CD4-positive, alpha-beta T cell (primary cell): ENCODE measurements around the gene CCR1. TPM values are rescaled to one million over a fixed set of nuclear protein-coding genes. Genes with fewer than 3 reads are reported as not detected.

ENCODE experiments used
- ATAC-seq: fragments of 200-7000 bp; cut with Tn5 transposase; one replicate; pipeline ENCODE4 v1.10.0; 2022; ENCODE audit warnings: mild to moderate bottlenecking; ENCODE audit not compliant: poor library complexity
- CTCF ChIA-PET: fragments of 350-600 bp; sonication (Branson Sonifier 250); formaldehyde crosslinking; loops from one replicate; lab custom pipeline; 2021; ENCODE audit warnings: antibody characterized with exemption, inconsistent platforms; lab: Charles Lee
- POLR2A ChIA-PET: fragments of 350-600 bp; sonication (Branson Sonifier 250); formaldehyde crosslinking; loops from one replicate; lab custom pipeline; 2021; ENCODE audit warnings: antibody characterized with exemption, inconsistent platforms; lab: Charles Lee
- DNase-seq, 14 experiments: peaks; one replicate each; pipeline ENCODE4 v3.0.0-alpha.2; 2013 to 2020; ENCODE audit warnings: mixed read lengths in 2 of 14
- H3K27ac ChIP-seq, 2 donors: one replicate each; pipeline versions ENCODE4 v1.5.1 to v1.7.0; 2013; ENCODE audit warnings: low read length in 2 of 2, low read depth in 1 of 2, mild to moderate bottlenecking in 1 of 2
- H3K27me3 ChIP-seq, 2 experiments: 1 replicate in 1 of 2; 2 replicates in 1 of 2; pipeline versions ENCODE4 v1.6.1 to v1.7.0; 2013; ENCODE audit warnings: low read length in 2 of 2, control low read depth in 1 of 2, mild to moderate bottlenecking in 1 of 2, moderate library complexity in 1 of 2; ENCODE audit not compliant: insufficient read depth in 2 of 2, control insufficient read depth in 1 of 2
- H3K36me3 ChIP-seq: one replicate; pipeline ENCODE4 v1.6.1; 2013; ENCODE audit warnings: low read length, control low read depth; ENCODE audit not compliant: insufficient read depth
- H3K4me1 ChIP-seq: one replicate; pipeline ENCODE4 v1.6.1; 2013; ENCODE audit warnings: low read length, control low read depth; ENCODE audit not compliant: insufficient read depth
- H3K4me3 ChIP-seq: one replicate; pipeline ENCODE4 v1.5.1; 2013; ENCODE audit warnings: mild to moderate bottlenecking, low read length, moderate library complexity
- H3K9me3 ChIP-seq, 2 experiments: 1 replicate in 1 of 2; 2 replicates in 1 of 2; pipeline versions ENCODE4 v1.6.1 to v1.7.0; 2013; ENCODE audit warnings: low read length in 2 of 2, mild to moderate bottlenecking in 2 of 2, control low read depth in 1 of 2, moderate library complexity in 1 of 2; ENCODE audit not compliant: control insufficient read depth in 1 of 2, insufficient read depth in 1 of 2
- H3K27ac Mint-ChIP-seq: one replicate; pipeline ENCODE4 v1.8.0; 2020; ENCODE audit warnings: mixed read lengths
- H3K27me3 Mint-ChIP-seq: one replicate; pipeline ENCODE4 v1.8.0; 2021; ENCODE audit warnings: mixed read lengths
- H3K36me3 Mint-ChIP-seq: one replicate; pipeline ENCODE4 v1.8.0; 2021; ENCODE audit warnings: low read depth, mixed read lengths
- H3K4me1 Mint-ChIP-seq: one replicate; pipeline ENCODE4 v1.8.0; 2021; ENCODE audit warnings: low read depth, mixed read lengths
- H3K4me3 Mint-ChIP-seq: one replicate; pipeline ENCODE4 v1.8.0; 2020; ENCODE audit warnings: mild to moderate bottlenecking, mixed read lengths
- H3K9me3 Mint-ChIP-seq: one replicate; pipeline ENCODE4 v1.8.0; 2020; ENCODE audit warnings: mixed read lengths
- intact Hi-C, 2 experiments: fragments of 100-400 bp; cut with DNase I in 1 of 2; cut with micrococcal nuclease in 1 of 2; formaldehyde crosslinking; loops; one replicate each; pipeline versions ENCODE4 v1.15.1 to v1.9.0; 2023 to 2025; cut with DNase I, micrococcal nuclease
- total RNA-seq, 174 experiments: library from RNA in 2 of 174; stranded (reverse) in 2 of 174; gene quantifications; one replicate each; pipeline ENCODE4 v1.2.3 and lab custom pipeline; 2021 to 2026
- TF ChIP-seq, protein P1 (sequence below): fragments of 200-600 bp; IDR thresholded peaks from one replicate; pipeline ENCODE4 v1.8.0; 2022; ENCODE audit warnings: antibody characterized with exemption, mild to moderate bottlenecking

The CCR1 gene
- total RNA-seq, 2 experiments from 2014 or later, result 0.34 to 0.38 TPM

DNA sequence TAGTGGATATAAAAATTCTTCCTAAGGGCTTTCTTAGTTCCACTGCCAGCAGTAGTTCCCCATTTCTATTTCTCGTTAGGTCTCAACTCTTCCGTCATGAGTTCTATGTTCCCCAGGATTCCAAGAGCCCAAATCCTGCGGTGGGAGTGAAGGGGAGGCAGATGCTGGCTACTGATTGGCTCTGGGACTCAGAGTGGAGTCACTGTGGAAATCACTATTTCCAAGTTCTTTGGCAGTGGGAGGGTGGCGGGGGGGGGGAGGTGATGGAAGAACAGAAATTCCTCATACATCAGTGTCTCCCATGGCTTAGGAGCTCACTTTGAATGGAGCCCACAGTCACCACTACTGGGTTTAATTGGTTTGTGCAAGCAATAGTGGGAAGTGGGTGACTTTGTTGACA is 5.6 kb downstream of the CCR1 start:
- ATAC-seq, result no peak
- DNase-seq, result no peak
- H3K27ac ChIP-seq, result no peak overlapping the region
- Mint-ChIP-seq H3K27me3 (no peaks in the 10 kb centered on the region), H3K36me3 (no peaks in the 10 kb centered on the region), H3K4me1 (peaks cover 4% of the 10 kb centered on the region), H3K27ac (no peak overlapping the region), H3K9me3 (no peaks in the 10 kb centered on the region), H3K4me3 (no peak overlapping the region)
- peaks cover 12% of the 10 kb centered on the region for H3K4me1 ChIP-seq
- H3K36me3 ChIP-seq, result no peaks in the 10 kb centered on the region
- POLR2A ChIA-PET, result no interaction called here
- H3K27me3 ChIP-seq, result no peaks in the 10 kb centered on the region
- intact Hi-C loops, result no loop called here
- CTCF ChIA-PET, result interaction anchor here (0.6 kb wide), 1 partner anchor 22 kb away, joined by 4 read pairs; no protein-coding TSS in a partner anchor
- H3K9me3 ChIP-seq, result no peaks in the 10 kb centered on the region
- H3K4me3 ChIP-seq, result no peak overlapping the region
- TF ChIP-seq, protein P1, sequence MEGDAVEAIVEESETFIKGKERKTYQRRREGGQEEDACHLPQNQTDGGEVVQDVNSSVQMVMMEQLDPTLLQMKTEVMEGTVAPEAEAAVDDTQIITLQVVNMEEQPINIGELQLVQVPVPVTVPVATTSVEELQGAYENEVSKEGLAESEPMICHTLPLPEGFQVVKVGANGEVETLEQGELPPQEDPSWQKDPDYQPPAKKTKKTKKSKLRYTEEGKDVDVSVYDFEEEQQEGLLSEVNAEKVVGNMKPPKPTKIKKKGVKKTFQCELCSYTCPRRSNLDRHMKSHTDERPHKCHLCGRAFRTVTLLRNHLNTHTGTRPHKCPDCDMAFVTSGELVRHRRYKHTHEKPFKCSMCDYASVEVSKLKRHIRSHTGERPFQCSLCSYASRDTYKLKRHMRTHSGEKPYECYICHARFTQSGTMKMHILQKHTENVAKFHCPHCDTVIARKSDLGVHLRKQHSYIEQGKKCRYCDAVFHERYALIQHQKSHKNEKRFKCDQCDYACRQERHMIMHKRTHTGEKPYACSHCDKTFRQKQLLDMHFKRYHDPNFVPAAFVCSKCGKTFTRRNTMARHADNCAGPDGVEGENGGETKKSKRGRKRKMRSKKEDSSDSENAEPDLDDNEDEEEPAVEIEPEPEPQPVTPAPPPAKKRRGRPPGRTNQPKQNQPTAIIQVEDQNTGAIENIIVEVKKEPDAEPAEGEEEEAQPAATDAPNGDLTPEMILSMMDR, result no peak

DNA sequence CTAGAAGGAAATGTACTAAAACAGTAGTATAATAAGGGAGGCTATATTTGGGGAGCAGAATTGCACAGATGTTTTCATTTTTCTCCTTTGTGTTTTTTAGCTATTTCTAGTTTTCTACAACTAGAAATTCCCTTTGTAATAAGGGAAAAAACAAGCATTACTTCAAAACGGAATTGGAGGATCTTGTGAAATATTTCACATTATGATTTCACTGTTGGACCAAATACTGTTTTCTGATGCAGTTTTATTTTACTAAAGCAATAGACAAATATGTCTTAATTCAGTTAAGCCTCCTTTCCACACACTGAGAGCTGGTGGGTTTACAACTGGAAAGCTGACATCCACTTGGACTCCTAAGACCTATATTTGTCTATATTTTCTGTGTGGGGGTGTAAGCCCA is 7.3 kb downstream of the CCR1 start:
- no peaks in the 10 kb centered on the region for H3K9me3 ChIP-seq
- CTCF ChIA-PET, result no interaction called here
- ATAC-seq, result no peak
- H3K36me3 ChIP-seq, result no peaks in the 10 kb centered on the region
- H3K4me3 ChIP-seq, result no peak overlapping the region
- no peak overlapping the region for H3K27ac ChIP-seq
- Mint-ChIP-seq H3K4me3 (no peak overlapping the region), H3K9me3 (no peaks in the 10 kb centered on the region), H3K36me3 (no peaks in the 10 kb centered on the region), H3K4me1 (peaks cover 4% of the 10 kb centered on the region), H3K27me3 (no peaks in the 10 kb centered on the region), H3K27ac (no peak overlapping the region)
- TF ChIP-seq, protein P1, result no peak
- peaks cover 3% of the 10 kb centered on the region for H3K4me1 ChIP-seq
- POLR2A ChIA-PET, result no interaction called here
- DNase-seq, result no peak
- intact Hi-C loops, result no loop called here
- no peaks in the 10 kb centered on the region for H3K27me3 ChIP-seq

DNA sequence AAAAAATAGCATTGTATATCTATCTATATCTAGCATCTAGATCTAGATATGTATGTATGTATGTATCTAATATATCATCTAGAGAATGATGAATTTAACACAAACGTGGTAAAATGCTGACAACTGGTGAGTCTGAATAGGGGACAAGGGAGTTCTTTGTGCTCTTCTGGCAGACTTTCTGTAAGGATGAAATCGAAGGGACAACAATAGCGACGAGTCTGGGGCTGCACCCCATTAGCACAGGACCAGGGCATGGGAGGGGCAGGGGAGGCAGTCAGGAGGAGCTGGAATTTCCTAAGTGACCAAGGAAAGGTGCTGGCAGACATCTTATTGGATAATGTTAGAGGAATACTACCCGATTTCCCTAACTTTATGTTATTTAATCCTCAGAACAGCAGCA is 7.9 kb downstream of the CCR1 start:
- CTCF ChIA-PET, result no interaction called here
- POLR2A ChIA-PET, result no interaction called here
- Histone ChIP-seq H3K9me3 (peaks cover 0 to 2% of the 10 kb centered on the region in 2 experiments), H3K27me3 (no peaks in the 10 kb centered on the region), H3K4me3 (no peak overlapping the region), H3K27ac (no peak overlapping the region), H3K4me1 (peaks cover 2% of the 10 kb centered on the region), H3K36me3 (no peaks in the 10 kb centered on the region)
- ATAC-seq, result no peak
- TF ChIP-seq, protein P1, result no peak
- Mint-ChIP-seq H3K36me3 (no peaks in the 10 kb centered on the region), H3K27me3 (no peaks in the 10 kb centered on the region), H3K9me3 (no peaks in the 10 kb centered on the region), H3K4me3 (no peak overlapping the region), H3K4me1 (peaks cover 4% of the 10 kb centered on the region), H3K27ac (no peak overlapping the region)
- intact Hi-C loops, result no loop called here
- no peak for DNase-seq
